HuH-7.5 (cell line): ENCODE data around the gene MAST2.

Experiments
- DNase-seq: peaks from one replicate; pipeline ENCODE4 v3.0.0; 2011; ENCODE audit warnings: low spot score

Gene MAST2

GRCh38 chr1:46067652-46068051, 264.2 kb downstream of the MAST2 start:
- no peak for DNase-seq

GRCh38 chr1:46068525-46068924, 265.1 kb downstream of the MAST2 start:
- no peak for DNase-seq

GRCh38 chr1:46070164-46070814, 266.9 kb downstream of the MAST2 start:
- no peak for DNase-seq

- DNase-seq, result no peak
Observed at GRCh38 chr1:46072975-46073374, 269.6 kb downstream of the MAST2 start.

GRCh38 chr1:46076343-46076742, 272.9 kb downstream of the MAST2 start:
- no peak for DNase-seq

- DNase-seq, result no peak
Observed at GRCh38 chr1:46077644-46078043, 274.2 kb downstream of the MAST2 start.

- DNase-seq, result no peak
Observed at GRCh38 chr1:46080257-46080656, 276.8 kb downstream of the MAST2 start.

- DNase-seq, result no peak
Observed at GRCh38 chr1:46081206-46081605, 277.8 kb downstream of the MAST2 start.

- DNase-seq, result no peak
Observed at GRCh38 chr1:46081619-46082018, 278.2 kb downstream of the MAST2 start.

GRCh38 chr1:46083579-46083978, 280.2 kb downstream of the MAST2 start:
- no peak for DNase-seq

GRCh38 chr1:46084553-46085451, 281.4 kb downstream of the MAST2 start:
- DNase-seq, result no peak
